Measurements from ENCODE around the gene TENM4. TPM values are rescaled to one million over a fixed set of nuclear protein-coding genes. Genes with fewer than 3 reads are reported as not detected.

Gene TENM4
- total RNA-seq, 4 donors from 2014 or later: 1.1 to 2.7 (median 2.0) TPM

GRCh38 chr11:79129702-79130101, 311.1 kb downstream of the TENM4 start:
- Histone ChIP-seq H3K27ac (no peak overlapping the region), H3K9me3 (peaks cover 0 to 3% (median 0%) of the 10 kb centered on the region in 4 donors), H3K4me1 (no peaks in the 10 kb centered on the region), H3K4me3 (no peak overlapping the region), H3K27me3 (no peaks in the 10 kb centered on the region), H3K36me3 (no peaks in the 10 kb centered on the region)
- TF ChIP-seq POLR2A (IDR thresholded peaks at IDR 0.05): no peak
- TF ChIP-seq CTCF (IDR thresholded peaks at IDR 0.05): no peak
- no peak for DNase-seq

- DNase-seq: no peak
- no peaks in the 10 kb centered on the region for H3K4me1 ChIP-seq
- no peaks in the 10 kb centered on the region for H3K27me3 ChIP-seq
- no peak for TF ChIP-seq POLR2A (IDR thresholded peaks at IDR 0.05)
- no peak for TF ChIP-seq CTCF (IDR thresholded peaks at IDR 0.05)
- H3K9me3 ChIP-seq: peaks cover 0 to 3% (median 0%) of the 10 kb centered on the region in 4 donors
- no peak overlapping the region for H3K27ac ChIP-seq
- no peak overlapping the region for H3K4me3 ChIP-seq
- no peaks in the 10 kb centered on the region for H3K36me3 ChIP-seq
Observed at GRCh38 chr11:79128291-79128690, 312.5 kb downstream of the TENM4 start.

- no peak for DNase-seq
- H3K4me3 ChIP-seq: no peak overlapping the region
- H3K27ac ChIP-seq: no peak overlapping the region
- no peaks in the 10 kb centered on the region for H3K9me3 ChIP-seq
- no peaks in the 10 kb centered on the region for H3K36me3 ChIP-seq
- no peak for TF ChIP-seq CTCF (IDR thresholded peaks at IDR 0.05)
- no peak for TF ChIP-seq POLR2A (IDR thresholded peaks at IDR 0.05)
- H3K27me3 ChIP-seq: no peaks in the 10 kb centered on the region
- no peaks in the 10 kb centered on the region for H3K4me1 ChIP-seq
Observed at GRCh38 chr11:79122759-79123158, 318.1 kb downstream of the TENM4 start.

GRCh38 chr11:79121351-79121750, 319.5 kb downstream of the TENM4 start:
- H3K27me3 ChIP-seq: no peaks in the 10 kb centered on the region
- no peak overlapping the region for H3K27ac ChIP-seq
- TF ChIP-seq POLR2A (IDR thresholded peaks at IDR 0.05): no peak
- TF ChIP-seq CTCF (IDR thresholded peaks at IDR 0.05): no peak
- no peaks in the 10 kb centered on the region for H3K36me3 ChIP-seq
- no peak for DNase-seq
- no peaks in the 10 kb centered on the region for H3K9me3 ChIP-seq
- H3K4me3 ChIP-seq: no peak overlapping the region
- H3K4me1 ChIP-seq: no peaks in the 10 kb centered on the region

GRCh38 chr11:79119491-79120284, 321.1 kb downstream of the TENM4 start:
- DNase-seq: no peak
- no peak for TF ChIP-seq POLR2A (IDR thresholded peaks at IDR 0.05)
- TF ChIP-seq CTCF (IDR thresholded peaks at IDR 0.05): no peak
- no peak overlapping the region for H3K27ac ChIP-seq
- H3K4me3 ChIP-seq: no peak overlapping the region
- H3K27me3 ChIP-seq: no peaks in the 10 kb centered on the region
- no peaks in the 10 kb centered on the region for H3K9me3 ChIP-seq
- no peaks in the 10 kb centered on the region for H3K36me3 ChIP-seq
- H3K4me1 ChIP-seq: no peaks in the 10 kb centered on the region

All from Peyer's patch (tissue), 4 donors.